Neural crest cell (in vitro differentiated cells): ENCODE results near the gene CD69. TPM values are rescaled to one million over a fixed set of nuclear protein-coding genes. Genes with fewer than 3 reads are reported as not detected.

ENCODE experiments used
- DNase-seq: peaks from one replicate; pipeline ENCODE4 v3.0.0; 2021; ENCODE audit warnings: low read depth, mixed read lengths, low spot score
- H3K27ac Mint-ChIP-seq: one replicate; pipeline ENCODE4 v1.8.0; 2021; ENCODE audit warnings: mild to moderate bottlenecking, mixed read lengths; ENCODE audit not compliant: unreplicated experiment
- H3K27me3 Mint-ChIP-seq: 2 replicates; pipeline ENCODE4 v1.8.0; 2021; ENCODE audit warnings: low read depth, mild to moderate bottlenecking, mixed read lengths
- H3K36me3 Mint-ChIP-seq: 2 replicates; pipeline ENCODE4 v1.8.0; 2021; ENCODE audit warnings: low read depth, mild to moderate bottlenecking, mixed read lengths
- H3K4me1 Mint-ChIP-seq: 2 replicates; pipeline ENCODE4 v1.8.0; 2021; ENCODE audit warnings: mixed read lengths
- H3K4me3 Mint-ChIP-seq: one replicate; pipeline ENCODE4 v1.8.0; 2021; ENCODE audit warnings: mild to moderate bottlenecking, mixed read lengths
- H3K9me3 Mint-ChIP-seq: 2 replicates; pipeline ENCODE4 v1.8.0; 2021; ENCODE audit warnings: mixed read lengths
- long read RNA-seq: library from polyadenylated mRNA; unstranded; transcript quantifications from one replicate; pipeline ENCODE4 v2.0.0, GENCODE V29; 2020
- total RNA-seq: library from RNA; stranded (reverse); gene quantifications from 2 replicates; pipeline ENCODE4 v1.2.1, GENCODE V29; 2021
- TF ChIP-seq, protein P1 (sequence below): fragments of 200-600 bp; sonication (generic); conservative IDR thresholded peaks from 2 replicates; pipeline ENCODE4 v1.5.0; 2021; ENCODE audit warnings: antibody characterized with exemption, mild to moderate bottlenecking

The CD69 gene
- not detected in 2 replicates for total RNA-seq
- long read RNA-seq: 0 reads

DNA sequence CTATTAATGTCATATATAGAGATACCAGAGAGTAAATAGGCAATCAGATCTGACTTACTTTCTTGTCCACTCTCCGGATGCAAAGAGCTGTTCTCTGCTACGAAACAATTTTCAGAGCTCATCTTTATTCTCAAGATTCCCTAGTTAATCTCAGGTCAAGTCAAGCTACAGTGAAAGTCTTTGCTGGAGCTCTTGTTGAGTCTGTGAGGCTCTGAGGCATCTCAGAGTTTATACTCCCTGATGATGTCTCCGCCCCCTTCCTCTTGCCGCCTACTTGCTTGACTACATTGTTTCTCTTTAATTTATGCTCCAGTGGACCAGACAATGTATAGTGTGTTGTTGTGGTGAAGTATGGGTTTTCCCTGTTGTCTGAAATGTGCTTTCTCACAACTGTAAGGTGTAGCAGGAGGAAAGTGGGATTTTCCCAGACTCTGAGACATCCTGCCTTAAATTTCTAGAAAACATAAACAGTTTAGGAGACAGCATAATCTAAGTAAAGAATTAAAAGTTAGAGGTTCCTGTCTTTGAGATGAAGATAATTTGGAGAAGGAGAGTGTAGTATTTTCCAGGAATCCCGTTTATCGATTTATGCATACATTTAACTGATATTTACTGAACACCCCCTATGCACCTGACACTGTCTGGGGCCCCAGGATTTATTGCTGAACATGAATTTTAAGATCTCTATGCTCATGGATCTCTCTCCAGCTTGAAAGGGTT is at the start of gene CD69:
CD69 (minus strand) TSS at position 203 of the 720 bp plus-strand sequence; CDS start at position 122, 81 bp downstream.
- Mint-ChIP-seq H3K9me3 (no peaks in the 10 kb centered on the region), H3K4me1 (peaks cover 5% of the 10 kb centered on the region), H3K27me3 (no peaks in the 10 kb centered on the region), H3K27ac (no peak within 1 kb of the TSS), H3K4me3 (no peak within 1 kb of the TSS), H3K36me3 (no peaks in the 10 kb centered on the region)
- DNase-seq: no peak
- TF ChIP-seq, protein P1, sequence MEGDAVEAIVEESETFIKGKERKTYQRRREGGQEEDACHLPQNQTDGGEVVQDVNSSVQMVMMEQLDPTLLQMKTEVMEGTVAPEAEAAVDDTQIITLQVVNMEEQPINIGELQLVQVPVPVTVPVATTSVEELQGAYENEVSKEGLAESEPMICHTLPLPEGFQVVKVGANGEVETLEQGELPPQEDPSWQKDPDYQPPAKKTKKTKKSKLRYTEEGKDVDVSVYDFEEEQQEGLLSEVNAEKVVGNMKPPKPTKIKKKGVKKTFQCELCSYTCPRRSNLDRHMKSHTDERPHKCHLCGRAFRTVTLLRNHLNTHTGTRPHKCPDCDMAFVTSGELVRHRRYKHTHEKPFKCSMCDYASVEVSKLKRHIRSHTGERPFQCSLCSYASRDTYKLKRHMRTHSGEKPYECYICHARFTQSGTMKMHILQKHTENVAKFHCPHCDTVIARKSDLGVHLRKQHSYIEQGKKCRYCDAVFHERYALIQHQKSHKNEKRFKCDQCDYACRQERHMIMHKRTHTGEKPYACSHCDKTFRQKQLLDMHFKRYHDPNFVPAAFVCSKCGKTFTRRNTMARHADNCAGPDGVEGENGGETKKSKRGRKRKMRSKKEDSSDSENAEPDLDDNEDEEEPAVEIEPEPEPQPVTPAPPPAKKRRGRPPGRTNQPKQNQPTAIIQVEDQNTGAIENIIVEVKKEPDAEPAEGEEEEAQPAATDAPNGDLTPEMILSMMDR: no peak

DNA sequence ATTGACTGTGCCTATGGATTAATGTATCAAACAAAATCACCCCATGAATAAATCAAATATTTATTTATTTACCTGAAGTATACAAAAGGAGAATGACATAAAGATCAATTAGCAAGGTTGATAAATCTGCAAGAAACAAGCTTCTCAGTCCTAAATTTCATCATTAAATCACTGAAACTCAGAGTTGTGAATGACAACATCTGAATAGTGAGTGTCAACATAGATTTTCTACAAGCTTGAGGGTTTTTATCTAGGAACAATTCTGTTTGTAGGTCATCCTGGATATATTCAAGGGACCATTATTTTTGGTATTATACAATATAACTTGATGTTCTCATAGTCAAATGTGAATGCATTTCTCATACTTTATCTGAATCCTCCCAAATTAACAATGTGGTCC is 49.2 kb upstream of the CD69 start:
- Mint-ChIP-seq H3K9me3 (no peaks in the 10 kb centered on the region), H3K36me3 (no peaks in the 10 kb centered on the region), H3K27me3 (no peaks in the 10 kb centered on the region), H3K27ac (no peak overlapping the region), H3K4me3 (no peak overlapping the region), H3K4me1 (no peaks in the 10 kb centered on the region)
- no peak for DNase-seq
- TF ChIP-seq, protein P1: no peak

DNA sequence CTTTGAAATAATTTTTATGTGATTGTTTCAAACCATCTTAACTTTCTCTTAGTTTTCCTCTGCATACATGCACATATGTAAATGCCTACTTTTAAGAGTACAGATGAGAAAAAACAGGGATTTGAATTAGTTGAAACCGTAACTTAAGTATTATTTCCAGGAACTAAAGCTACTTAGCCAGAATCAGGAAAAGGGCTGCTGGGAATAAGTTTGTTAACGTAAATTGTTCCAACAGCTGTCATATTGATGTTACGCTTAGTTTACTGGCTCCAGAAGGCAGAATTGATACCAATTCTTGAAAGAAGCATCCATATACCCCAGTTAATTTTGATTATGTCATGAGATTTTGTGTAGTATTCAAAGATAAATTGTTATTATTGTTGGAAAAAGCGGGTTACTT is 48.6 kb upstream of the CD69 start:
- no peak for DNase-seq
- no peaks in the 10 kb centered on the region for H3K4me1 Mint-ChIP-seq
- TF ChIP-seq, protein P1: no peak
- H3K36me3 Mint-ChIP-seq: no peaks in the 10 kb centered on the region
- H3K4me3 Mint-ChIP-seq: no peak overlapping the region
- H3K27ac Mint-ChIP-seq: no peak overlapping the region
- H3K9me3 Mint-ChIP-seq: no peaks in the 10 kb centered on the region
- no peaks in the 10 kb centered on the region for H3K27me3 Mint-ChIP-seq

DNA sequence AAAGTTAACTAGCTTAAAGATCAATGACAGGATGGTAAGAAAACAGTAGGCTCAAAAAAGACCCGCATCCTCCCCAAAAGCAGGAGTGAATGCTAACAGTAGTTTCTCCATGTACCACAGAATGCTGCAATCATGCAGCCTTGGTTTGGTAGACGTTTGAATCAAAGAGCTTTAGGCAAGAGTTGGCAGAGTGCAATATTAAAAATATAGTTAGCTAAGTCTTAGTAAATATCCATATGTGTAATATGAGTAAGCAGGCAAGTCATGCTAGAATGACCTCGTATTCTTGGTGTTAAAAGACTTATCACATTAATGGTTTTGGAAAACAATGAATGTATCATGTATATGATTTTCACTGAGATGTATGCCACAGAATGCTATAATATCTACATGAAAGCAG is 47.8 kb upstream of the CD69 start:
- Mint-ChIP-seq H3K4me3 (no peak overlapping the region), H3K4me1 (no peaks in the 10 kb centered on the region), H3K9me3 (no peaks in the 10 kb centered on the region), H3K27ac (no peak overlapping the region), H3K27me3 (no peaks in the 10 kb centered on the region), H3K36me3 (no peaks in the 10 kb centered on the region)
- TF ChIP-seq, protein P1: no peak
- no peak for DNase-seq

DNA sequence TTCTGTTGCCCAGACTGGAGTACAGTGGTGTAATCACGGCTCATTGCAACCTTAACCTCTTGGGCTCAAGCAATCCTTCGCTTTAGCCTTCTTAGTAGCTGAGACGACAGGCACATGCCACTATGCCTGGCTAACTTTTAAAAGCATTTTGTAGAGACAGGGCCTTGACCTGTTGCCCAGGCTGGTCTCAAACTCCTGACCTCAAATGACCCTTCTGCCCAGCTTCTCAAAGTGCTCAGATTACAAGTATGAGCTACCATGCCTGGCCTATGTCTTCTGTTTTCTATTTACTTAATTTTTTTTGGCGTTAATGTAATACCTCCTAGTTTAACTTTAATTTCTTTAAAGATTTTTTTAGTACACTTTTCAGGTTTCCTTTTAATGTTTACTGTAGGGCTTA is 46.0 kb upstream of the CD69 start:
- Mint-ChIP-seq H3K27me3 (no peaks in the 10 kb centered on the region), H3K4me3 (no peak overlapping the region), H3K9me3 (peaks cover 2% of the 10 kb centered on the region), H3K27ac (no peak overlapping the region), H3K4me1 (no peaks in the 10 kb centered on the region), H3K36me3 (no peaks in the 10 kb centered on the region)
- DNase-seq: no peak
- TF ChIP-seq, protein P1: no peak
